Sigmoid colon (tissue), 3 donors: ENCODE measurements around the gene INAFM1.

Source experiments
- POLR2A ChIP-seq, 2 donors: fragments of 450-650 bp; IDR thresholded peaks; one replicate each; pipeline ENCODE4 v1.6.1; 2016; ENCODE audit warnings: antibody characterized with exemption in 2 of 2, mild to moderate bottlenecking in 2 of 2, moderate library complexity in 2 of 2
- TF ChIP-seq, protein P1 (sequence below), 4 experiments: fragments of 450-650 bp in 3 of 4; fragments of 200-600 bp in 1 of 4; IDR thresholded peaks; one replicate each; pipeline ENCODE4 v1.5.1; 2016 to 2019; ENCODE audit warnings: antibody characterized with exemption in 4 of 4, mild to moderate bottlenecking in 3 of 4, moderate library complexity in 2 of 4

DNA sequence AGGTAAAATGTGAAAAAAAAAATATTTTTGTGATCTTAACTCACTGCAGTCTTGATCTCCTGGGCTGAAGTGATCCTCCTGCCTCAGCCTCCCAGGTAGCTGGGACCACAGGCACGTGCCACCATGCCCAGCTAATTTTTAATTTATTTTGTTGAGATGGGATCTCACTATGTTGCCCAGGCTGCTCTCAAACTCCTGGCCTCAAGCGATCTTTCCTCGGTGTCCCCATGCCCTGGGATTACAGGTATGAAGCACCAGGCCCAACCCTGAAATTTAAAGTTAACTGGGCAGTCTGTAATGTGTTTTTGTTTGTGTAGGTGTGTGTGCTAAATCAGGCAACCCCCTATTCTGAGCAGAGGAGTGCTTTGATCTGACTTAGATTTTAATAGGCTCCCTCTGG, 31.6 kb downstream of the INAFM1 start:
- TF ChIP-seq, protein P1, sequence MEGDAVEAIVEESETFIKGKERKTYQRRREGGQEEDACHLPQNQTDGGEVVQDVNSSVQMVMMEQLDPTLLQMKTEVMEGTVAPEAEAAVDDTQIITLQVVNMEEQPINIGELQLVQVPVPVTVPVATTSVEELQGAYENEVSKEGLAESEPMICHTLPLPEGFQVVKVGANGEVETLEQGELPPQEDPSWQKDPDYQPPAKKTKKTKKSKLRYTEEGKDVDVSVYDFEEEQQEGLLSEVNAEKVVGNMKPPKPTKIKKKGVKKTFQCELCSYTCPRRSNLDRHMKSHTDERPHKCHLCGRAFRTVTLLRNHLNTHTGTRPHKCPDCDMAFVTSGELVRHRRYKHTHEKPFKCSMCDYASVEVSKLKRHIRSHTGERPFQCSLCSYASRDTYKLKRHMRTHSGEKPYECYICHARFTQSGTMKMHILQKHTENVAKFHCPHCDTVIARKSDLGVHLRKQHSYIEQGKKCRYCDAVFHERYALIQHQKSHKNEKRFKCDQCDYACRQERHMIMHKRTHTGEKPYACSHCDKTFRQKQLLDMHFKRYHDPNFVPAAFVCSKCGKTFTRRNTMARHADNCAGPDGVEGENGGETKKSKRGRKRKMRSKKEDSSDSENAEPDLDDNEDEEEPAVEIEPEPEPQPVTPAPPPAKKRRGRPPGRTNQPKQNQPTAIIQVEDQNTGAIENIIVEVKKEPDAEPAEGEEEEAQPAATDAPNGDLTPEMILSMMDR (IDR thresholded peaks at IDR 0.05), result no peak
- no peak for TF ChIP-seq POLR2A (IDR thresholded peaks at IDR 0.05)
